Left hindlimb (tissue), 1 donor: Measurements from ENCODE around the gene POLA2.
"Not testable (repeated sequence)": the region's sequence is repeated elsewhere in the genome, so short reads cannot be mapped to it uniquely, and the experiment has no call there.

Source experiments
- DNase-seq: peaks from one replicate; pipeline ENCODE4 v3.0.0-alpha.2; 2018

Gene POLA2

GRCh38 chr11:65243797-65244196 is 18.0 kb upstream of the POLA2 start:
- no peak for DNase-seq

GRCh38 chr11:65245046-65245445 is 16.7 kb upstream of the POLA2 start:
- not testable (repeated sequence) for DNase-seq

GRCh38 chr11:65246506-65246905 is 15.3 kb upstream of the POLA2 start:
- DNase-seq, result no peak

GRCh38 chr11:65248184-65248710 is 13.5 kb upstream of the POLA2 start:
- DNase-seq, result not testable (repeated sequence)

- DNase-seq, result no peak
Observed at GRCh38 chr11:65251476-65251875, 10.3 kb upstream of the POLA2 start.

GRCh38 chr11:65254724-65255123 is 7.0 kb upstream of the POLA2 start:
- DNase-seq, result no peak

- DNase-seq, result no peak
Observed at GRCh38 chr11:65258988-65259387, 2.8 kb upstream of the POLA2 start.

- no peak for DNase-seq
Observed at GRCh38 chr11:65260302-65260701, 1.5 kb upstream of the POLA2 start.

GRCh38 chr11:65260756-65261590 is 789 bp upstream of the POLA2 start:
- no peak for DNase-seq

- no peak for DNase-seq
Observed at GRCh38 chr11:65262381-65262680, 569 bp downstream of the POLA2 start.

- no peak for DNase-seq
Observed at GRCh38 chr11:65262776-65263175, 1.0 kb downstream of the POLA2 start.

- not testable (repeated sequence) for DNase-seq
Observed at GRCh38 chr11:65264747-65265146, 3.0 kb downstream of the POLA2 start.

- DNase-seq, result no peak
Observed at GRCh38 chr11:65266210-65266609, 4.4 kb downstream of the POLA2 start.

GRCh38 chr11:65274735-65275682 is 13.2 kb downstream of the POLA2 start:
- peak; percentile 77 for DNase-seq

- DNase-seq, result no peak
Observed at GRCh38 chr11:65275906-65276305, 14.1 kb downstream of the POLA2 start.

- DNase-seq, result no peak
Observed at GRCh38 chr11:65277631-65278277, 16.0 kb downstream of the POLA2 start.

- DNase-seq, result no peak
Observed at GRCh38 chr11:65278356-65278755, 16.6 kb downstream of the POLA2 start.

- DNase-seq, result no peak
Observed at GRCh38 chr11:65279279-65279678, 17.5 kb downstream of the POLA2 start.

- DNase-seq, result no peak
Observed at GRCh38 chr11:65279741-65280440, 18.1 kb downstream of the POLA2 start.

GRCh38 chr11:65280646-65281045 is 18.9 kb downstream of the POLA2 start:
- DNase-seq, result no peak

GRCh38 chr11:65286686-65287085 is 24.9 kb downstream of the POLA2 start:
- DNase-seq, result no peak

- DNase-seq, result no peak
Observed at GRCh38 chr11:65287601-65288000, 25.8 kb downstream of the POLA2 start.
